Measurements from ENCODE around the gene KRT85.
"Not testable (repeated sequence)": the region's sequence is repeated elsewhere in the genome, so short reads cannot be mapped to it uniquely, and the experiment has no call there.

The KRT85 gene

DNA sequence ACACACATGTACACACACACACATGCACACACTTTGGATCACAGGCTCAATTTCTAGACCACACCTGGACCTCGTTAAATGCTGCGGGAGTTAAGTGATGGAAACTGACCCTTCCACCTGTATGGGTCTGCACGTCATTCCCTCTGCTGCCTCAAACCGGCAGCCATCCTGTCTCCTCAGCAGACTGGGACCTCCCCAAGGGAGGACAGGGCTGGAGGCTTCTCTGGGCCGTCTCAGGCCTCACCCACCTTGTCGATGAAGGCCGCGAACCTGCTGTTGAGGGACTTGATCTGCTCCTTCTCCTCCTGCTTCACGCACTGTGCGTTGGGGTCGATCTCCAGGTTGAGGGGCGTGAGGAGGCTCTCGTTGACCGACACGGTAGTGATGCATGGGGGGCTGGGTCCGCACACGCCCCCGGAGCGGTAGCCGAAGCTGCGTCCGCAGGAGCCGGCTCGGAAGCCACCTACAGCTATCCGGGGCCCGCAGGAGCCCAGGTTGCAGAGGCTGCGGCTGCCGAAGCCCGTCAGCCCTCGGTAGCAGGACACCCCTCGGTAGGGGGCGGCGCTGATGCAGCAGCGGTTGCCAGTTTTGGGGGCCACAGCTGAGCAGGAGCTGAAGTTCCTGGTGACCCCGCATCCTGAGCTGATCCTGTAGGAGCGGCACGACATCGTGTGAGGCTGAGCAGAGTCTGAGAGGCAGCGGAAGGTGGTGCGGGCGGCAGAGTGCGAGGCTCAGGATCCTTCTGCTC is at the start of gene KRT85:
TSS of gene KRT85 (minus strand) at position 744 of the 748 bp plus-strand sequence. CDS start at position 668, 76 bp downstream.
- FAIRE-seq = no peak
- DNase-seq (ENCODE audit: low spot score) = no peak

DNA sequence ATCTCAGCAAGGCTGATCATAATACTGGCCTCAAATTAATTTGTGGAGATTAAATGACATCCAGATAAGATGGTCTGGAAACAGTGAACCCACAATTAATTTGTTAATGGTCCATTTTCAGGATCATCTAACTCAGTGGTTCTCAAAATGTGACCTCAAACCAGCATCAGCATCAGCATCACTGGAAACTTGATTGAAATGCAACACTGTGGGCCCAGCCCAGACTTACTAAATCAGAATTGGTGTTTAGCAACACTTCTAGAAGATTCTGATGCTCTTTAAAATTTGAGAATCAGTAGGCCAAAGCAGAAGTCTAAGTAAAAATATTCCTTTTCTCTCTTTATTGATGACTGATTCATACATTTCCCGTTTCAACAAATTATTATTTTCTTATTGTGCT is 49.5 kb upstream of the KRT85 start:
- DNase-seq (ENCODE audit: low spot score) = no peak
- no peak for FAIRE-seq

DNA sequence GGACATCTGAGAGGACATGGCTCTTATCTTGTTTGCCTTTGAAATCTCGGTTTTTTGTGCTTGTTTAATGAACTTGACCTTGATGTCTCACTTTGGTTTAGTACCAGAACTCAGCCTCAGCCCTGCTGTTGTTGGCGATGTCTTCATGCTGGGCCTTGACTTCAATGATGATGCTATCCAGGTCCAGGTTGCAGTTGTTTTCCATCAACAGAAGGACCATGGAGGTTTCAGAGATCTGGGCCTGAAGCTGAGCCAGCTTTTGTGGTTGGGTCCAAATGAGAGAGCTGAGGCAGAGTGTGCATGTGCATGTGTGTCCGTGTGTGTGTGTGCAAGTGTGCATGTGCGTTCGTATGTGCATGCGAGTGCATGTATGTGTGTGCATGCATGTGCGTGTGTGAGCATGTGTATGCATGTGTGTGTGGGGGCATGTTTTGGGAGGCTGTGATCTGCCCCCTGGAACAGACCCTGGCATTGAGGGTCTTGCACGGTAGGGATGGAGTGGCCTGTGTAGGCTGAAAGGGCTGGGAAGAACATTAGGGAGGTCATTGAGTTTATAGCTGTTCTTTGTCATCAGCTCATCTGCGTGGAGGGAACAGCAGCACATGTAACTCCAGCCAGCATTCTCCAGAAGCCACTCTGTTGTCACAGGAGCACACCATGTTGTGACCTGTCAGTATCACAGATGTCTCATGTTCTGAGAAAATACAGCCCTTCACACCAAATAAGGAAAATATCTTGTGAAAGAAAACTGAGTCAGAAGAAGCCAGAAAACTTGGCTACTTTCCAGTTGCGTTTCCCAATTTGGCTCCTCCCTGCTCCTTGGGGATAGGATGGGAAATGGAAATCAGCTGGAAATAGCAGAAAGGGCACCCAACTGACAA is 48.8 kb upstream of the KRT85 start:
- DNase-seq (ENCODE audit: low spot score) (peak; percentile 53), FAIRE-seq (no peak)

GRCh38 chr12:52414936-52415335 is 47.7 kb upstream of the KRT85 start:
- DNase-seq (ENCODE audit: low spot score) = no peak
- FAIRE-seq = no peak

GRCh38 chr12:52413782-52414345 is 46.6 kb upstream of the KRT85 start:
- DNase-seq (ENCODE audit: low spot score) (no peak), FAIRE-seq (no peak)

- FAIRE-seq = no peak
Observed at GRCh38 chr12:52413202-52413601, 45.9 kb upstream of the KRT85 start.

DNA sequence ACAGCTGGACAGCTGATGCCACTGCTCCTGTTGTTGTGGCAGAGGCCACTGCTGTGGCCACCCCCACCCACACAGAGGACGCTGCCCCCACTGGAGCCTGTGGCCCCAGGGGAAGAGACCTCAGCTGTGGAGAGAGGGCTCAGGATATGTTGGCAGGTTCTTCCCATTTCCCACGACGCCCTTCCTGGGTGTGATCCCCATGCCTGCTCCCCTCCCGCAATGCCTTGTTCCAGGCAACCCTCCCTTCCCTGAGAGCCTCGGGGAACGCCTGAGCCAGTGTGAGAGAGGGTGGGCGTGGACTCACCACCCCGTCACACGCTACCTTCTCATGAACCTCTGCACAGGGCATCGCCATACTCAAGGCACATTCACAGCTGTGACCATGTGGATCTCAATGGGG is 44.5 kb upstream of the KRT85 start:
- FAIRE-seq (no peak), DNase-seq (ENCODE audit: low spot score) (no peak)

More at GRCh38 chr12:52413202-52413601, 45.9 kb upstream of the KRT85 start:
- peak; percentile 5 for DNase-seq (ENCODE audit: low spot score)

DNA sequence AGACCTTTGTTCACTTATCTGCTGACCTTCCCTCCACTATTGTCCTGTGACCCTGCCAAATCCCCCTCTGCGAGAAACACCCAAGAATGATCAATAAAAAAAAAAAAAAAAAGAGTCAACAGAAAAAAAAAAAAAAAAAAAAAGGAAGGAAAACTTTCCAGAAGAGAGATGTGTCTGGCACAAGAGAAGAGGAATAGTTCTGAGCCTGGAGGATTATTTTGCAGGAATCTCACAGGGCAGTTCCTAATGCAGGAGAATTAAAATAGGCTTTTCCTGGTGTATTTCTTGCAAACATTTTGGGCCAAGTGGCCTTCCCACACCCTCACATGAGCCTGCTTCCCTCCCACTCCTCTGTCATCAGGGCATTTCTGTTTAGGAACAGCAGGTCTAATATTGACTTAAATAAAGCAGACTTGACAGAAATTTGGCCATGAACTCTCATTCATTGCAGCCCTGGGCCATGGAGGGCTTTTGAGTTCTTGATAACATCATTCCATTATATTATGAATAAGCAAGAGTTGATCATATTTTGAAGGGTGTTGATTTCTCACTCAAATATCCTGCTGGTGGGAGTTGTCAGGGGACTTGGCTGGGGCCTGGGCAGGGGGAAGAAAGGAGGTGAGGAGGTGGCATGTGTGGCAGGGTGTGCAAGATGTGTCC is 43.4 kb upstream of the KRT85 start:
- not testable (repeated sequence) for FAIRE-seq; DNase-seq (ENCODE audit: low spot score)

DNA sequence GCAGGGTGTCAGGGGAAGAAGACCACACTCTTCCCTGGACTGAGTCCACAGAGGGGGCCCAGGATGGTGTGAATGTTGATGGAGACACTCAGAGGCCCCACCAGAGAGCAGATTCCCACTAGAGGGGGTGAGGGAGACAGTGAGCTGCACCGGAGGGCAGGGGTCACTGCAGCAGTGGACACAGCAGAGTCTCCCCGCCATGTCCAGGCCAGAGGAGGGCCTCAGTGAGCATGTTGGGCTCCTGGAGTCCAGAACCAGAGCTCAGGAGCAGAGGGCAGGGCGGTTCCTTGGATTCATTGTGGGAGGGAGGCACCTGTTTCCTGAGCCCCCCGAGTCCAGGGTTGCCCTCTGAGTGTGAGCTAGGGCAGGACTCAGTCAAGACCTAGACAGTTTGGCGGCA is 40.6 kb upstream of the KRT85 start:
- DNase-seq (ENCODE audit: low spot score) = no peak
- FAIRE-seq = no peak

DNA sequence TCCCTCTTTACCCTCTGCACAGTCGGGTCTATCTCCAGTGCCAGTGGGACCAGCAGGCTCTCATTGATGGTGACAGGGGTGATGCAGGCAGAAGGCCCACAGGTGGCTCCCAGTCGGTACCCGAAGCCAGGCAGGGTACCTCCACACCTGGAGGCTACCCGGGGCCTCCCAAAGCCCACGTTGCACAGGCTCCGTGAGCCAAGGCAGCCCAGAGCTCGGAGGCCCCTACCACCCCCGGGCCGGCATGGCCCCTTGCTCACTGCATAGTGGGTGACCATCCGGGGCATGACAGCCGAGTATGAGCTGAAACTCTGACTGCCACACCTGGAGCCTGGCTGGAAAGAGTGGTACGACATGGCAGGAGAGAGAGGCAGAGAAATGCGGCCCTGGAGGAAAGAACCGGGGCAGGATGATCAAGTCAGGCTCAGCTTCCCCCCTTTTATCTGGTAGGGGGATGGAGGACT is 38.7 kb upstream of the KRT85 start, which contains the start of gene KRT82:
TSS of gene KRT82 (minus strand) at position 414 of the 464 bp plus-strand sequence. CDS start at position 356, 58 bp downstream.
- DNase-seq (ENCODE audit: low spot score) = no peak
- no peak for FAIRE-seq

DNA sequence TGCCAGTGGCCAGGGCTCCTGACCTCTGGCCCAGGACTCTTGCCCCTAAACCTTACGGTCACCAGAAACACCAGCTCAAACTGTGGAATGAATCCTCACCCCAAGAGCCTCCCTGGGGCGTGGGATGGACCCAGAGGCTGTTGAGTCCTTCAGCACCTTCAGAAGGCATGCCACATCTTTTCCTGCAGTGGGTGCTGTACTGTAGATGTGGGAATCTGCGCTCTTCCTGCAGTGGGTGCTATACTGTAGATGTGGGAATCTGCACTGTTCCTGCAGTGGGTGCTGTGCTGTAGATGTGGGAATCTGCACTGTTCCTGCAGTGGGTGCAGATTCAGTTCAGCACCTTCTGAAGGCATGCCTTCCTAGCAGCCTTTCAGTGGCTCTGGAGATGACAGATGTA is 37.7 kb upstream of the KRT85 start:
- DNase-seq (ENCODE audit: low spot score) (no peak), FAIRE-seq (no peak)

DNA sequence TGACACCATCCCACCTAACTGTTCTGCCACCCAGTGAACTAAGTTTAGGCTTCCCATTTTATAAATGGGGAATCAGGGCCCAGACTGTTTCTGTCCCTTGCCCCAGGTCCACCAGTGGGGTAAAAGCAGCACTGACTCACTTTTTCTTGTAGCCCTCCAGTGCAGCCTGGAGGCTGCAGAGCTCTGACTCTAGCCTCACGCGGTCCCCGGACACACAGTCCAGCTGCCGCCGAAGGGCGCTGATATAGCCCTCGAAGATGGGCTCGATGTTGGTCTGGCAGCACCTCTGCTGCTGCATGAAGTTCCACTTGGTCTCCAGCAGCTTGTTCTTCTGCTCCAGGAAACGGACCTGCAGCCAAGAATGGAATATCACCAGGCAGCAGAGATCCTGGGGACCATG is 36.3 kb upstream of the KRT85 start:
- no peak for FAIRE-seq
- no peak for DNase-seq (ENCODE audit: low spot score)

DNA sequence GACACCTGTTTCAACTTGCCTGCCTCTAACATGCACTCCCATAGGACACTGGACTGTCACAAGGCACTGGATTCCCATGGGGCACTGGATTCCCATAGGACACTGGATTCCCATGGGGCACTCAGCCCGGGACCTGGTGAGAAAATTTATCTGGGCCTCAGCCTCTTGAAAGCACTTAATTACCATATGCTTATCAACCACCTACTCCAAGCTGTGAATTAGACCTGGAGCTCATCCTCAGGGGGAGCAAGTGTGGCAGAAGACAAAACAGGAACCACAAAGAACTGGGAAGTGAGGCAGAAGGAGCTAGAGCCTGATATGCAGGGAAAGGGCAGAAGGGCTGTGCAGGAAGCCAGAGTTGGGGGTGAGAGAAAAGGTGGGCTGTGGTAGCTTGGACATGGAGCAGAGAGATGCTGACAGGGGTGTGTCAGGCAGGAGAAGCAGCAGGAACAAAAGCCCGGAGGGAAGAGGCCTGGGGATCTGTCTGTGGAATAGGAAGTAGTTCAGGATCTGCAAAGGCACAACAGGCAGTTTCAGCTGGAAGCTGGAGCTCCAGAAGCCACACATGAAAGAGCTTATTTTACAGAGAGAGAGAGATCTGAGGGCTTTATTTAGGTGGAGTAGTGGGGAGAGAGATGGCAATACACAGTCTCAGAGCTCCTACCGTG is 35.7 kb upstream of the KRT85 start:
- DNase-seq (ENCODE audit: low spot score) (no peak), FAIRE-seq (no peak)

- no peak for DNase-seq (ENCODE audit: low spot score)
- FAIRE-seq = no peak
Observed at GRCh38 chr12:52402377-52402776, 35.1 kb upstream of the KRT85 start.

DNA sequence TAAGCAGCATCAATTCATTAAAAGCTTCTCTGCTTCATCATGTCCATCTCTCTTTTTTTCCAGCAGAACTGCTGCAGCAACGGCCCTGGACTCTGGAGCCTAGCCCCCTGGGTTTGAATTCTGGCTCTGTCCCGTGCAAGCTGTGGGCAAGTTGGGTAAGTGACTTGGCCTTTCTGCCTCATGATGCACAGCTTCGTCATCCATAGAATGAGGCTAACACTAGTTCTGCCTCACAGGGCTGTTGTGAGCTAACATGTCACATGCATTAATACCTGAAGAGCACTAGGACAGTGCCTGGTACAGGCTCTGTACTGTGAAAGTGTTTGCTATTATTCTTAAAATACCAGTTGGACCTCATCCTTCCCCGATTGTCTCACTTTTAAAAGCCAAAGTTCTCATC is 34.6 kb upstream of the KRT85 start:
- FAIRE-seq = no peak
- DNase-seq (ENCODE audit: low spot score) = no peak

GRCh38 chr12:52401526-52401925 is 34.2 kb upstream of the KRT85 start:
- FAIRE-seq = no peak
- peak; percentile 4 for DNase-seq (ENCODE audit: low spot score)

DNA sequence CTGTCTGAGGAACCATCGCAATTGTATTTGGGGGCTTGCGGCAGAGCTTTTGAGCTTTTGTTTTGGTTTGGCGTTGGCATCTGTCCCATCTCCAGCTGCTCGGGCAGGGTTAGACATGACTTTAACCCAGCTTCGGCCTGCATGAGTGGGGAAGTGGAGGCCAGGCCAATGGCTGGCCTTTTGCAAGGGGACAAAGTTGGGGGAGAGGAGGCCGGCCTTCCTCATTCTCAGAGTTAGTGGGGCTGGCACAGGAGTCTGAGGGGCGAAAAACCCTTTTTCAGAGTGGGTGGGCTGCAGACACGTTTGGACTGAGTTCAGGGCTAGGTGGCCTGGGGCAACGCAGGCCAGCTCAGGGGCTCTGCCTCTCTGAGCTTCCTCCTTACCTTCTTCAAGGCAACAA is 33.6 kb upstream of the KRT85 start:
- FAIRE-seq (no peak), DNase-seq (ENCODE audit: low spot score) (no peak)

GRCh38 chr12:52399756-52400155 is 32.5 kb upstream of the KRT85 start:
- DNase-seq (ENCODE audit: low spot score) = no peak
- FAIRE-seq = no peak

DNA sequence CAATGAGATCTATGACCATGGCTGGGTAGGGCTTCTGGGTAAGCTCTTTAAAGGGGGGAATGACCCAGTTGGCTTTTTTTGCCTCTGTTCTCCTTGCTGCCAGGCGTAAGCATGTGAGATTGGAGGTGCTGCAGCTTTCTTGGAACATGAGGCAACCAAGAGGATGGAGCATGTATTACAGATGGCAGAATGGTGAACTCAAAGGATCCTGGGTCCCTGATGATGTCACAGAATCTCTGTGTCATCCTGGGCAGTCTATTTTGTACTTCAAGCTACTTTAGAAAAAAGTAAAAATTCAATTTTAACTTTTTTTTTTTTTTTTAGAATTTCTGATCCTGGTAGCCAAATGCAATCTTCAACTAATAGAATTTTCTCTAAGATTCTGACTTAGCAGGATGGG is 30.9 kb upstream of the KRT85 start:
- FAIRE-seq (no peak), DNase-seq (ENCODE audit: low spot score) (no peak)

- DNase-seq (ENCODE audit: low spot score) (no peak), FAIRE-seq (no peak)
Observed at GRCh38 chr12:52396656-52397055, 29.4 kb upstream of the KRT85 start.

Data from RCC 7860 (cell line).